ENCODE measurements around the gene CCDC88C.

DNA sequence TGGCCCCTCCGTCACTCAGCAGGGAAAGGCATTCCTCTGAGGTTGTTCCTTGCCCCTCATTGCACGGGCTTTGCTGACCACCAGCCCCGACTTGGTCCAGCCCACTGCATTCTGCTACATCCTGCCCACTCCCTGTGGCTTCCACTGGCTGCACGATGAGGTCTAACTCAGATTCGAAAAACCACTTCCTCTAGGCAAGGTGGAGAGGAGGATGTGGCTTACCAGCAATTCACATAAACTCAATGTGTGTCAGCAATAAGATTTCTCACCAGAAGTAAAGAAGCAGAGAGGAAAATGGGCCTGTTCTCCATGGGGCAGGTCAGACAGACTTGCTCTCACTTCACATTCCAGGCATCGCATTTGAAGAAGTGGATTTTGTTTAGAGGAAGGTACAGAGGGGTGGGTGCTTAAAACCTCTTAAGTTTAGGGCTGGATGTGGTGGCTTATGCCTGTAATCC is 187.8 kb downstream of the CCDC88C start:
- TF ChIP-seq, protein P1, sequence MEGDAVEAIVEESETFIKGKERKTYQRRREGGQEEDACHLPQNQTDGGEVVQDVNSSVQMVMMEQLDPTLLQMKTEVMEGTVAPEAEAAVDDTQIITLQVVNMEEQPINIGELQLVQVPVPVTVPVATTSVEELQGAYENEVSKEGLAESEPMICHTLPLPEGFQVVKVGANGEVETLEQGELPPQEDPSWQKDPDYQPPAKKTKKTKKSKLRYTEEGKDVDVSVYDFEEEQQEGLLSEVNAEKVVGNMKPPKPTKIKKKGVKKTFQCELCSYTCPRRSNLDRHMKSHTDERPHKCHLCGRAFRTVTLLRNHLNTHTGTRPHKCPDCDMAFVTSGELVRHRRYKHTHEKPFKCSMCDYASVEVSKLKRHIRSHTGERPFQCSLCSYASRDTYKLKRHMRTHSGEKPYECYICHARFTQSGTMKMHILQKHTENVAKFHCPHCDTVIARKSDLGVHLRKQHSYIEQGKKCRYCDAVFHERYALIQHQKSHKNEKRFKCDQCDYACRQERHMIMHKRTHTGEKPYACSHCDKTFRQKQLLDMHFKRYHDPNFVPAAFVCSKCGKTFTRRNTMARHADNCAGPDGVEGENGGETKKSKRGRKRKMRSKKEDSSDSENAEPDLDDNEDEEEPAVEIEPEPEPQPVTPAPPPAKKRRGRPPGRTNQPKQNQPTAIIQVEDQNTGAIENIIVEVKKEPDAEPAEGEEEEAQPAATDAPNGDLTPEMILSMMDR (IDR thresholded peaks at IDR 0.05): no peak
- no peak for TF ChIP-seq ZFX (IDR thresholded peaks at IDR 0.05; ENCODE audit: borderline replicate concordance)

All from 22Rv1 (cell line).